Ureter (tissue), 1 donor: ENCODE data around the gene TRIM41. TPM values are rescaled to one million over a fixed set of nuclear protein-coding genes. Genes with fewer than 3 reads are reported as not detected.
"Not testable (repeated sequence)": the region's sequence is repeated elsewhere in the genome, so short reads cannot be mapped to it uniquely, and the experiment has no call there.

Experiments used
- DNase-seq: peaks from one replicate; pipeline ENCODE4 v3.0.0-alpha.2; 2020; ENCODE audit warnings: low spot score
- total RNA-seq: library from RNA; stranded (reverse); gene quantifications from one replicate; pipeline ENCODE4 v1.2.4, GENCODE V29; 2023
- donor health status: DM: yes; HTN: yes; CAD: no.

TRIM41 gene
- total RNA-seq, 1 donor from 2014 or later: 34.5 TPM

- DNase-seq: no peak
Observed at GRCh38 chr5:181248277-181248676, 25.2 kb downstream of the TRIM41 start.

GRCh38 chr5:181255276-181255675, 32.2 kb downstream of the TRIM41 start:
- no peak for DNase-seq

DNA sequence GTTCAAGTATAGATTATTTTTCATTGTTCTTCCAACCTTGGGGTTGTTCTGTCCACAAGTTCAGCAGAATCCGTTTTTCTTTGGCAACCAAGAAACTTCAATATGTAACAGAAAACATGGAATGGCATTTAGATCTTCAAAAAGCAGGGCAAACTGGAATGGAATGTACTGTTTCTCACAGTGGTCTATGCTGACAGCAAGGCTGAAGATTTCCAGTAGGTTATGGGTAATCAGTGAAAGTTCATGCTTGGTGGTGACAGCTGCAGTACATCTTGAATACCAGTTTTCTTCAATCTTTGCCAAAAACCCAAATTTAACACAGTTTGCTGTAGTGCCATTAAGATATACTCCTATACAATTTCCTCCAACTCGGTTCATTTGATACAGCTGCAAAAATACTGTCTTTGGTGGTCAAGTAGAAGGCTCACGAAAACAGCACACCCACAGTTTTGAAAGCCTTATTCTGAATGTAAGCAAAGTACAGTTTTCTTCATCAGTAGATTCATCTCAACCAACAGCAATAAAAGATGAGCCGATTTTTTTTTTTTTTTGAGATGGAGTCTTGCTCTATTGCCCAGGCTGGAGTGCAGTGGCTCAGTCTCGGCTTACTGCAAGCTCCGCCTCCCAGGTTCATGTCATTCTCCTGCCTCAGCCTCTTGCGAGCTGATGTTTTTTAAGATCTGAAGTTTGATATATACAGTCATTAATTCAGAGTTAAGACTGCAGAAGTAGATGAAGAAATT, 32.9 kb downstream of the TRIM41 start:
- DNase-seq: peak; percentile 29

GRCh38 chr5:181258576-181258975, 35.5 kb downstream of the TRIM41 start:
- no peak for DNase-seq

DNA sequence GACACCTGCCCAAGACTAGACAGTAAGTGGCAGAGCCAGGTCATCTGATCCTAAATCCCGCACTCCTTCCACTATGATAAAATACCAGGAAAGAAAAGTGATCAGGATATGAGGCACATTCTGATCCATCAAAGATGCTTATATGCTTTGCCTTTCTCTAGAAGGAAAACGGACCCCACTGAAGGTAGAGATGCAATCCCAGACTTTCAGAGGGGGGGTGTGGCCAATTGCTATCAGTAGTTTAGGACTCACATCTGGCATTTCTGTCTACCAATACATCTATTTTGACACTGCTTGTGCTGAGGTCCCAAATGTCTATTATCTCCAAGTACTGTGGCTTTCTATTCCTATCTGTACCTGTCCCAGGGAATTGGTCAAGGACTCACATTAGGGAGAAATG, 36.2 kb downstream of the TRIM41 start:
- peak; percentile 17 for DNase-seq

DNA sequence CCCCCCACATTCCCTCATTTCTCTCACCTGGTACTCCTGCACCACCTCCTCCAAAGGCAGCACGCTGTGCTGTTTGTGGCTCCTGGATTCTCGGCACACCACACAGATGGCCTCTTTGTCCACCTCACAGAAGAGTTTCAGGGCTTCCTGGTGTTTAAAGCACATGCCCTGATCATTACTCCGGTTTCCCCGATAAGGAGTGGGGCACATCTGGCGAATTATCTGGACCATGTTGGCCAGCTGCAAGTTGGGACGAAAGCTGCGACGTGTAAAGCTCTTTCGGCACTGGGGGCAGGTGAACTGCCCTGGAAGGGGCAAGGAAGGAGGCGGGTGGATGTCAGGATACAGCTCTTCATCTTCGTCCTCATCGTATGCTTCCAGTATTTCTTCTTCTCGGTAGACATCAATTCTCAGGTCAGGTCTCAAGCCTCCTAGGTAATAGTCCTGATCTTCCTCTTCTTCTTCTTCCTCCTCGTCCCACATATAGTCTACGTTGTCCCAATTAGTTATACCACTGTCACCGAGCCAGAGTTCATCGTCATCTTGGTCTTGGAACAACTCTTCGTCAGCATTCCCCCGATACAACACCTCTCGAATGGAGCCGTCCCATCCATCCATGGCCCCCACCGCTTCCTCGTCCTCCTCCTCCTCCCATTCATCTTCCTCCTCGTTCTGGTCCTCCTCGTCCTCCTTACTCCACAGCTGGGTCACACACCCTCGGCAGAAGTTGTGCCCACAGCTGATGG, 37.1 kb downstream of the TRIM41 start:
- peak; percentile 32 for DNase-seq

DNA sequence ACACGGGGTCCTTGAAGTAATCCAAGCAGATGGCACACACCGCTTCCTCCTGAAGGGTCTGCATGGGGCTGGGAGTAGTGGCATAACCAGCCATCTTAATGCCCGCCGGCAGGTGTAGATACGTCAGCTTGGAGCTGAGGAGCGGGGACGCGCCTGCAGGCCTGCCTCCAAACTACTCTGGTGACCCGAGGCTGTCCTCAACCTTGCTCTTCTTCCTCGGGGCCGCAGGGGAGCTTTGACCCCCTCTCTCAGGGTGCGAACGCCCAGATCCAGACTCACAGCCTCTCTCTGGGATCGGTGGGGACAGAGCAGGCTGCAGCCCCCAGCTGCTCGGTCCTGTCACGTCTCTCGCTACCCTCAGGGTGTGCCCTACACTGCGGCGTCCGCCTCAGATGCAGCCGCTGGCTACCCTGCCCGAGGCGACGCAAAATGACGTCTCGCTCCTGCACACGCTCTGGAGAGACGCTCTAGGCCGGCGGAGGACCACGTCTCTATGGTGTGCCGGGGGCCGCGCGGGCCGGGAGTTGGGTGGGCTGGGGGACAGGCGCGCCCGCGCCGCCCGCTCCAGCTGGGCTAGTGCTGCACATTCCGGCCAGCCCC, 37.7 kb downstream of the TRIM41 start, which contains the start of gene TRIM52:
TRIM52 (minus strand) TSS at position 424 of the 600 bp plus-strand sequence; CDS start at position 94, 330 bp downstream.
- peak; percentile 91 for DNase-seq

DNA sequence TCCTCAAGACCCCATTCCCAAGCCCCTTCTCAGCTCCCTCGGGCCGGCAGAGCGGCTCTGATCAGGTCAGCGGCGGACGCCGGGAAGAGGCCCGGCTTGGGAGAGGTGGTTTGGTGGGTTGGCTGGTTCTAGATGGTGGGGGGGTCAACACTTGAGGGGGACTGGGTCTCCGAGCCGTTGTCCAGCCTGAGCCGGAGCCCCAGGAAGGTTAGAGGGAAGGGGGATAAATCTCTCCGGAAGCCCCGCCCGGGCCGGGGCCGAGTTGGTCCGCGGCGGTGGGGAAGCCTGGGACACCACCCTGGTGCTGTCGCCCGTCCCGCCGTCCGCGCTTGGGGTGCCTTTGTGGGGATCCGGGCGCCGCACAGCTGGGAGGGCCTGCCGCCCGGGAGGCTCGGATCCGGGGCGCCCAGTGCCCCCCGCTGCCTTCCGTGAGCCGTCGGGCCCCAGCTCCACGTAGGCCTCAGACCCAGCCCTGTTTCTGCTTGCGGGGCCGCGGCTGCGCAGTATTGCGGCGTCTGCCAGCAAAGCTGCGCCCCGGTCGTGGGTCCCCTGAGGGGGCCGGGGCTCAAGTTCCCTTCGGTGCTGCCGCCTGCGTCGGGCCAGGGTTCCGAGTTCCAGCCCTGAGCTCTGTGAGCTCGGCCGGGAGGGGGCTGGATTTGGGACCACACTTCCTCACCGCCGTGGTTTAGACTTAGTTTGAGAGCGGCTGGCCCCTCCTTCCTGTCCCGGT, 38.4 kb downstream of the TRIM41 start:
- DNase-seq: peak; percentile 76

DNA sequence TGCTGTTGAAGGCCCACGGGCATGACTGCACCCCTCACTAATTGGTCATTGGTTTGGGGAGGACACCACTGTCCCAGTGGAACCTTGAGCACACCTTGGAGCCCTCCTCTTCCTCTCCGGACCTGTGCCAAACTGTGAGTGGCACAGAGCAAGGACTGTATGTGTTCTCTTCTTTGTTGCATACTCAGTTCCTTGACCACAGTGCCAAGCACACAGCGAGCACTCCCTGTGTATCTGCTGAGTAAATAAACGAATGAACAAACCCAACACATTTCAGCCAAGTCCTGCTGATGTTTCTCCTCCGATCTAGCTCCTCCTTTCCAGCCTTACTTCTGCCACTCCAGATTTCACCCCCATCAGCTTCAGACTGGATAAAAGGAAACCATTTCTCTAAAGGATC, 40.6 kb downstream of the TRIM41 start:
- peak; percentile 31 for DNase-seq

DNA sequence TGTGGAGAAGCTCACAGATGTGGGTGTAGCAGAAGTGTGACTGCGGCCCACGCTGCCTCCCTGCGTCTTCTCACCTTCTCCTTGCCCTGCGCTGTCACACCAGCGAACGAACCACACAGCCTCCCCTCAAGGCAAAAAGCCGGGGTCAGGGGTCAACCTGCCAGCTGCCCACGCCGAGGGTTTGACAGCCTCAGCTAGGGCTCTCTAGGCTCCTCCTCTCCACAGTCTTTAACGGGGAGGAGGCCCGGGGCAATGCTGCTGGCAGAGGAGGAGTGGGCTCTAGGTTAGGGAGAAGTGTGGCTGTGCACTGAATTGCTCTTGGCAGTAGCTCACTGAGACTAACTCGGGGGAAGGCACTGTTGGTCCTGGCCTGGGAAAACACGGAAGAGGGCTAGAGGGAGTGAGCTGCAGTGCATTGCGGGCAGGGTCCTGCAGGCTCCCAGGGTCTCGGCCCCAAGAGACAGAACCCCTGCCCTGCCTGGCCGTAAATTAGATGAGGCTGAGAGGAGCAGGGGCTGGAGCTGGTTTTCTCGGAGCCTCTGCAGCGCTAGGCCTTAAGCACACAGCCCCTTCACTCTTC, 42.1 kb downstream of the TRIM41 start:
- peak; percentile 40 for DNase-seq

DNA sequence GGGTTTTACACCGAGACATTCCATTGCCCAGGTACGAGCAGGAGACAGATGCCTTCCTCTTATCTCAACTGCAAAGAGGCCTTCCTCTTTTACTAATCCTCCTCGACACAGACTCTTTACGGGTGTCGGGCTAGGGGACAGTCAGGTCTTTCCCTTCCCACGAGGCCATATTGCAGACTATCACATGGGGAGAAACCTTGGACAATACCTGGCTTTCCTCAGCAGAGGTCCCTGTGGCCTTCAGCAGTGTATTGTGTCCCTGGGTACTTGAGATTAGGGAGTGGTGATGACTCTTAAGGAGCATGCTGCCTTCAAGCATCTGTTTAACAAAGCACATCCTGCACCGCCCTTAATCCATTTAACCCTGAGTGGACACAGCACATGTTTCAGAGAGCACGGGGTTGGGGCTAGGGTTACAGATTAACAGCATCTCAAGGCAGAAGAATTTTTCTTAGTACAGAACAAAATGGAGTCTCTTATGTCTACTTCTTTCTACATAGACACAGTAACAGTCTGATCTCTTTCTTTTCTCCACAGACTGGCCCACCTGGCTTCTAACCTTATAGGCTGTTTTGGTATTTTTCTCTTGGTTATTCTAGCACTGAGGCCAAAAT, 44.3 kb downstream of the TRIM41 start:
- not testable (repeated sequence) for DNase-seq

DNA sequence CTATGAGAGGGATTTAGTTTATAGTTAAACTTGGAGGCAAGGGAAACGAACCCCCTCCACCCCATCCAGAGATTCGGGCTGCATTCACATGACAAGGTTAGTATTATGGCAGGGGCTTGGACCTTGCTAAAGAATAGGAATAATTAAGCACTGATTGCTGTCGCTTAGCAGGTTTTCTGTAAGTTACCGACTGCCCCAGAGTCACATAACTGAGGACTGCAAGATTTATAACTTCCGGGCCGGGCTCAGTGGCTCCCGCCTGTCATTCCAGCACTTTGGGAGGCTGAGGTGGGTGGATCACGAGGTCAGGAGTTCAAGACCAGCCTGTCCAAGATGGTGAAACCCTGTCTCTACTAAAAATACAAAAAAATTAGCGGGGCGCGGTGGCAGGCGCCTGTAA, 44.8 kb downstream of the TRIM41 start:
- DNase-seq: not testable (repeated sequence)

DNA sequence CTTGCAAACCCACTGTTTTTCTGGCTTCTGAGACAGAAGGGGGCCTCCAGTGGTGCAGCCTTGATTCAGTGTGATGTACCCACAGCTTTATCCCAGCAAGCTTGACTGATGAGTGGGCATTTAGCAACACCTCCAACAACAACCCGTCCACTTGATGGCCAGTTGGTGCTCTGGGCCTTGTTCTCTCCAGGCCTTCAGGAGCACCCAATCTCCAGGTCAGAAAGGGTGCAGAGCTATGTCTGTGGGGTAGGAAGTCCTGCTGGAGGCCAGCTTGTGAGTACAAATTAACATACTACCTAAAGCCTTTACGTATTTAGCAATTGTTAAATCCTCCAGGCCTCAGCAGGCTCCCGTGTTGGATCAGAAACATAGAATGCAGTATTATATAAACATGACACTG, 48.0 kb downstream of the TRIM41 start:
- no peak for DNase-seq

GRCh38 chr5:181273433-181273744, 50.3 kb downstream of the TRIM41 start:
- DNase-seq: not testable (repeated sequence)

- no peak for DNase-seq
Observed at GRCh38 chr5:181280251-181280762, 57.2 kb downstream of the TRIM41 start.

DNA sequence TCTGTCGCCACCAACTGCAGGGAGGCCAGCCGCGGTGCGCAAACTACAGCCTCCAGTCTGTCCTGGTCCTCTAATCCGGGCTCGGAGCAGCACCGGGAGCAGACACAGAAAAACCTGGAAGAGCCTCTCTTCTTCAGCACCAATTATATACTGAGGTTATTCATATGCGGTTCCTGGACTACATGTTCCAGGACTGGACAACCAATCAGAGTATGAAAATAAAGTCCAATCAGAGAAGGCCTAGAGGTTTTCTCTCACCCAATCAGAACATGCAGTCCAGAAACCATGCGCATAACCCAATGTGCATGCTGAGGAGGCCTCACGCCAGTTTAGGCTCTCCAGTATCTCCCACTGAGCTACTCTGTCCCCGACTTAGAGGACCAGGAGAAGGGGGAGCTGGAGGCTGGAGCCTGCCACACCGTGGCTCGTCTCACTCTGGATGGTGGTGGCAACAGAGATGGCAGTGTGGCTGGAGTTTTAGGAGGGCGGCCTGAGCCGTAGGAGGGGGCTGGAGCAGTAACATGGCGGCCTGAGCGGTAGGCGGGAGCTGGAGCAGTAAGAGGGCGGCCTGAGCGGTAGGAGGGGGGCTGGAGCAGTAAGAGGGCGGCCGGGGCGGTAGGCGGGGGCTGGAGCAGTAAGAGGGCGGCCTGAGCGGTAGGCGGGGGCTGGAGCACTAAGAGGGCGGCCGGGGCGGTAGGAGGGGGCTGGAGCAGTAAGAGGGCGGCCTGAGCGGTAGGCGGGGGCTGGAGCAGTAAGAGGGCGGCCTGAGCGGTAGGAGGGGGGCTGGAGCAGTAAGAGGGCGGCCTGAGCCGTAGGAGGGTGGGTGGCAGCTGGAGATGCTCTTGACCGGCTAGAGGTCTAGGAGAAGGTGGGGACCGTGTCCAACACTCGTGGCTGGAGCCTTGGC, 58.2 kb downstream of the TRIM41 start:
- no peak for DNase-seq

DNA sequence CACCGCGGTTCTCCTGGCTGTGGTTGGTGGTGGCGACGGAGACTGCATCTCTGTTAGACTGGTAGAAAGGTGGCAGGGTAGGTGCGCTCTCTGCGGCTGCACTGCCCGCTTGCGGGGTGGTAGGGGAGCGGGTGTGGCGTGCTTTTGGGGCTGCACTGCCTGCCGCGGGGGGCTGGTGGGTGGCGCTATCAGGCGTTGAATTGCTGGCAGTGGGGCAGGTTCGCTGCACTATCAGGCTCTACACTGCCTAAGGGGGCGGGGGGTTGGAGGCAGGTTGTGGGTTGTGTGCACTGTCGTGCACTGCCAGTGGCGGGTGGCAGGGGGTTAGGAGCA, 58.9 kb downstream of the TRIM41 start:
- DNase-seq: no peak

- not testable (repeated sequence) for DNase-seq
Observed at GRCh38 chr5:181282415-181282814, 59.3 kb downstream of the TRIM41 start.

GRCh38 chr5:181282874-181283273, 59.8 kb downstream of the TRIM41 start:
- no peak for DNase-seq

DNA sequence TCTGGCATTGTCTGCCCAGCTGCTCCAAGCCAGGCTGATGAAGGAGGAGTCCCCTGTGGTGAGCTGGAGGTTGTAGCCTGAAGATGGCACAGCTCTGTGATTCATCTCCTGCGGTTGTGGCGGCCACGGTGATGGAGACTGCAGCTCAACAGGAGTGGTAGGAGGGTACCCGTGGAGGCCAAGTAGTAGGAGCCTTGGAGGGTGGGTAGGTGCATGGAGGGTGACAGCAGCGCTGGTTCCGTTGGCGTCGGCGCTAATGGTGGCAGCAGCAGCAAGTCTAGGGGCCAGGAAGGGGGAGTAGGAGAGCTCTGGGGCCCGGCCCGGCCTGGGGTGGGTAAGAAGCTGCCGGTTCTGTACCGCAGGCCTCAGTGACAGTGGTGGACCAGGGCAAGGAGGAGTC, 60.3 kb downstream of the TRIM41 start:
- DNase-seq: no peak
